Measurements from ENCODE around the gene DYNC2I2.

DYNC2I2 gene

GRCh38 chr9:128615571-128615970 is 41.1 kb downstream of the DYNC2I2 start:
- peaks cover 92% of the 10 kb centered on the region for H3K36me3 ChIP-seq
- H3K27me3 ChIP-seq, result no peaks in the 10 kb centered on the region
- H3K4me1 ChIP-seq, result no peaks in the 10 kb centered on the region
- no peak overlapping the region for H3K4me3 ChIP-seq (ENCODE audit: low read depth, low read length)
- no peak for TF ChIP-seq CTCF (IDR thresholded peaks at IDR 0.05; ENCODE audit: low read depth, low read length)
- DNase-seq, result no peak
- H3K9me3 ChIP-seq, result no peaks in the 10 kb centered on the region

GRCh38 chr9:128614728-128615127 is 41.9 kb downstream of the DYNC2I2 start:
- DNase-seq, result no peak
- Histone ChIP-seq H3K4me1 (no peaks in the 10 kb centered on the region), H3K4me3 (ENCODE audit: low read depth, low read length) (no peak overlapping the region), H3K9me3 (no peaks in the 10 kb centered on the region), H3K27me3 (no peaks in the 10 kb centered on the region), H3K36me3 (peaks cover 84% of the 10 kb centered on the region)
- TF ChIP-seq CTCF (IDR thresholded peaks at IDR 0.05; ENCODE audit: low read depth, low read length), result no peak

- no peaks in the 10 kb centered on the region for H3K9me3 ChIP-seq
- no peak for DNase-seq
- H3K4me3 ChIP-seq (ENCODE audit: low read depth, low read length), result no peak overlapping the region
- H3K27me3 ChIP-seq, result no peaks in the 10 kb centered on the region
- peaks cover 80% of the 10 kb centered on the region for H3K36me3 ChIP-seq
- H3K4me1 ChIP-seq, result no peaks in the 10 kb centered on the region
- no peak for TF ChIP-seq CTCF (IDR thresholded peaks at IDR 0.05; ENCODE audit: low read depth, low read length)
Observed at GRCh38 chr9:128611600-128612394, 44.9 kb downstream of the DYNC2I2 start.

- peaks cover 76% of the 10 kb centered on the region for H3K36me3 ChIP-seq
- no peaks in the 10 kb centered on the region for H3K27me3 ChIP-seq
- H3K4me1 ChIP-seq, result no peaks in the 10 kb centered on the region
- no peak; the same call in 1 of the 2 replicates for TF ChIP-seq CTCF (IDR thresholded peaks at IDR 0.05; ENCODE audit: low read depth, low read length)
- no peaks in the 10 kb centered on the region for H3K9me3 ChIP-seq
- DNase-seq, result no peak
- no peak overlapping the region for H3K4me3 ChIP-seq (ENCODE audit: low read depth, low read length)
Observed at GRCh38 chr9:128610897-128611296, 45.8 kb downstream of the DYNC2I2 start.

- no peak for DNase-seq
- Histone ChIP-seq H3K4me1 (no peaks in the 10 kb centered on the region), H3K4me3 (ENCODE audit: low read depth, low read length) (no peak overlapping the region), H3K36me3 (peaks cover 76% of the 10 kb centered on the region), H3K27me3 (no peaks in the 10 kb centered on the region), H3K9me3 (no peaks in the 10 kb centered on the region)
- TF ChIP-seq CTCF (IDR thresholded peaks at IDR 0.05; ENCODE audit: low read depth, low read length), result no peak
Observed at GRCh38 chr9:128607642-128608350, 48.9 kb downstream of the DYNC2I2 start.

GRCh38 chr9:128603697-128604096 is 53.0 kb downstream of the DYNC2I2 start:
- DNase-seq, result no peak
- no peak for TF ChIP-seq CTCF (IDR thresholded peaks at IDR 0.05; ENCODE audit: low read depth, low read length)
- Histone ChIP-seq H3K4me3 (ENCODE audit: low read depth, low read length) (no peak overlapping the region), H3K9me3 (no peaks in the 10 kb centered on the region), H3K36me3 (peaks cover 69% of the 10 kb centered on the region), H3K4me1 (no peaks in the 10 kb centered on the region), H3K27me3 (no peaks in the 10 kb centered on the region)

Measured in BE2C (cell line).